AG20443 (cell line): ENCODE results near the gene HBEGF.

Experiments
- DNase-seq: peaks from one replicate; pipeline ENCODE4 v3.0.0; 2012; ENCODE audit warnings: low spot score, mixed read lengths

Gene HBEGF

DNA sequence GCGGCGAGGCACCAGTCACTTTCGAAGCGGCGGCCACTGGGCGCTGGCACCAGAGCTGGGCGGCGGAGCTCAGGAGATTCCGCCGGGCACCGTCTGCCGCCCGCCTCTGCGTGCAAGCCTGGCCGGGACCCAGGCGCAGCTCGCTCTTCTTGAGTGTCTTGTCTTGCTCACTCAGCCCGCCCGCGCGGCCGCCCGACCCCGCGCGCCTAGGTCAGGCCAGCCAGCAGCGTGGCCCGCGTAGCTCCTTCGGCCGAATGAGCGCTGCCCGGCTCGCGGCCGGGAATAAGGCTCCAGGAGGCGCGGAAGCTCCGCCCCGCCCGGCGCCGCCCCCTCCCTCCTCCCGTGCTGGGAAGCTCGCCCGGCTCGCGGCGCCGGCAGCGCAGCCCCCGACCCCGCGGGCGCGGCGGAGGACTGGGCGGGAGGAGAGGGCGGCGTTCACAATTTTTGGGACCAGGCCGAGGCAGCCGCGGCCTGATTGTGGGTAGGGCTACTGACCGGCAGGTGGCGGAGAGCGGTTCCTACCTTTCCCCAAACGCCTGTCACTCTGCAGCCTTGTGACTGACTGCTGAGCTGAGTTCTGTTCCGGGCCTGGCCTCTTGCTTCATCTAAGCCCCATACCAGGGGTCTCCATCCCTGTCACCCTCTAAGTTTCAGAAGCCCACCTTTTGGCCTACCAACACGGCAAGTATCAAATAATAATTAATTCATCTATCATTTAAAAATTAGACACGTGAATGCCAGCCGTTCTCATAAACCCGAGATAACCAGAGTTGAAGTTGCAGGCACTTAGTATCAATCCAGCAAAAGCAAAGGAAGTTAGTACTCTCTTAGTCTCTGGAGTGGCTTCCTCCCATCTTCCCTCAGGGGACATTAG is at the start of gene HBEGF:
Gene HBEGF, minus strand, starts transcription at position 256 of the 874 bp plus-strand sequence. CDS start 275 bp downstream, outside the sequence.
- peak; percentile 96 for DNase-seq

DNA sequence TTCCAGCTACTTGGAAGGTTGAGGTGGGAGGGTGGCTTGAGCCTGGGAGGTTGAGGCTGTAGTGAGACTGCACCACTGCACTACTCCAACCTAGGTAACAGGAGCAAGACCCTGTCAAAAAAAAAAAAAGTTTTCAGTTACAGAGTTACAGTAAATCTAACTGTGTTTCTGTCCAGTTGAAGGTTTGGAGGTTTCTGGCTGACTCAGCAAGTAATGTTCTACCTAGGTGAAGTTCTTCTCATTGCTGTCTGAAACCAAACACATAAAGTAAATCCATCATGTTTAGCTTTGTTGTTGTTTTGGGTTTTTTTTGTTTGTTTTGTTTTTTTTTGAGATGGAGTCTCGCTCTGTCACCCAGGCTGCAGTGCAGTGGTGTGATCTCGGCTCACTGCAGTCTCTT is 47.3 kb upstream of the HBEGF start:
- no peak for DNase-seq

DNA sequence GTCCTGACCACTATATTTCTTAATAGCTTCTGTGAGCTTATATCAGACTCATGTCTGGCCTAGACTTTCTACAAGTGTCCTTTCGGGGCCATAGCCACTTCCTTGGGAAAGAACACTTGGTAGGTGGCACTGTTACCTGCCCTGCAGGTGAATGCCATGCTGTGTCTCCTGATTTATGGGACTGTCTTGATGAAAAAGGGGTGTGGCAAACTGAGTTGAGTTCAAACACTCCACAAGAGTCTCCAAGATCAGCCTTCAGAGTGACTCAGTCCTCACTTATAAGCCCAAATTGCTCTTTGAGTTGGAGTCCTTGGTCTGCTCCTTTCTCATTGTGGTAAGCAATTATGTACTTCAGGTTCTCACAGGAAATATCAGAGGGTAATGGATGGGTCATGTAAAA is 45.3 kb upstream of the HBEGF start:
- DNase-seq: no peak

DNA sequence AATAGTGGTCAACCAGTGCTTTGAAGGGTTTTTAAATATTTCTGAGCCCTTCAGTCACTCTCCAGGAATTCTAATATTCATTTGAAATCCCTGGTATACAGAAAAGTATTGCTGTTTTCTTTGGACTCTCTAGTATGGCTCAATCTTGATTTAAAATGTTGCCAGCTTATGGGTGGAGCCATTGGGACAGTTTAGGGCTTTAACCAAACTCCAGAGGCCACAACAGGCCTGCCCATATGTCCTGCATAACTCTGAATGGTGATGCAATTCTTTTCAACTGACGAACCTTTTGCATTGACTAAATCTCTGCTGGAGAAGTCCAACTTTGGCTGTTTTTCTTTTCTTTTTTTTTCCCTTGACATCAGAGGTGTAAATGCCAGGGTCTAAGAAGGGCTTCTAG is 44.9 kb upstream of the HBEGF start:
- peak; percentile 73 for DNase-seq

- no peak for DNase-seq
Observed at GRCh38 chr5:140388052-140388451, 41.6 kb upstream of the HBEGF start.

- no peak for DNase-seq
Observed at GRCh38 chr5:140383300-140383699, 36.9 kb upstream of the HBEGF start.

DNA sequence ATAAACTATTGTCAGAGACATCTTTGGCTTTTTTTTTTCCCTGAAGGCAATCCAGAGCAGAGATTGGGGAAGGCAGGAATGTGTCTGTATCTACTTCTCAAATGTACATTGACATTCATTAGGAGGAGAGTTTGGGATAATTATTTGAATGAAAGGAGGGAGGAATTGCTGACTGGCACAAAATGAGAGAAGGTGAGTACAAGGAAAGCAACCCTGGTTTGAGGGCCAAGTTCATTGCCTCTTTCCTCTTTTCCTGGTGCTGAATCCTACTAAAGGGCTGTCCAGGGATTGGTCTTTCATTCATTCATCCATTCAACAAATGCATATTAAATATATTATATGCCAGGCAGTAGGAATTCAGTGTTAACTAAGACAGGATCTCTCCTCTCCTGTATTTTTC is 36.5 kb upstream of the HBEGF start:
- DNase-seq: no peak

GRCh38 chr5:140381972-140382371 is 35.6 kb upstream of the HBEGF start:
- DNase-seq: no peak

DNA sequence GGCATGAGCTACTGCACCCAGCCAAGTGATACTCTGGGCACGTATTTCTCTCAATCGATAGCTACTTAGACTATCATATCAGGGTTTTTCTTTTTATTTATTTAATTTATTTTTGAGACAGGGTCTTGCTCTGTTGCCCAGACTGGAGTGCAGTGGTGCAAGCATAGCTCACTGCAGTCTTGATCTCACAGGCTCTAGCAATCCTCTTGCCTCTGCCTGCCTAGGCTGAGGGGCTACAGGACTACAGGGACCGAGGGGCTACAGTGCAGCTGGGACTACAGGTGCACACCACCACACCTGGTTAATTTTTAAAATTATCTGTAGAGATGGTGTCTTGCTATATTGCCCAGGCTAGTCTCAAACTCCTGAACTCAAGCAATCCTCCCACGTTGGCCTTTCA is 34.9 kb upstream of the HBEGF start:
- no peak for DNase-seq

GRCh38 chr5:140372971-140373487 is 26.6 kb upstream of the HBEGF start:
- peak; percentile 88 for DNase-seq

DNA sequence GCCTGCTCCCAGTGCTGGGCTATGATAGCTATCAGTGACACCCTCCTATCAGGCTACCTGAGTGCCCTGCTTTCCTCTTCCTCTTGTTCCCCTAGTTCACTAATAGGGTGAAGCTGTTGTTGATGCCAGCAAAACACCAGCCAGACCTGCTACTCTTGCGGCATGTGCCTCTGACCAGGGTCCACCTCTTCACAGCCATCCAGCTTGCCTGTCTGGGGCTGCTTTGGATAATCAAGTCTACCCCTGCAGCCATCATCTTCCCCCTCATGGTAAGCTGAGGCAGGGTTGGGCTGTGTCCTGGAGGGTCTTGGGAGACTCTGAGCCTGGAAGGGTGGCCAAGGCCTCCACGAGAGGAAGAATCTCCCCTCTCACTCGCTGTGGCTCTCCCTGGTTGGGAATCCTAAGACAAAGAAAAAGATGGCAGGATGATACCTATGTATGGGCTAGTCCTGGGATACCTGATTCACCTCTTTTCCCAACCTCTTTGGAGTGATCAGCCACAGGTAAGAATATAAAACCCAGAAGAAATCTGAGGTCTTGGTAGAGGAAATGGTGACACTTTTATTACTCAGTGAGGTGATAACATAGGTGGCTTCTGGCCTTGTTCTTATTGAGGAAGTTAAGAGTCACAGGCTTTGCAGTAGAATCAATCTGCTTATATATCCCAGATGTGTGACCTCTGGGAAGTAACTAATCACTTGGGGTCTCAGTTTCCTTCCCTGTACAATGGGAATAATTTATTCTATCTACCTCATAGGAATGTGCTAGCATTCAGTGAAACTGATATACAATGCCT is 25.2 kb upstream of the HBEGF start:
- no peak for DNase-seq

DNA sequence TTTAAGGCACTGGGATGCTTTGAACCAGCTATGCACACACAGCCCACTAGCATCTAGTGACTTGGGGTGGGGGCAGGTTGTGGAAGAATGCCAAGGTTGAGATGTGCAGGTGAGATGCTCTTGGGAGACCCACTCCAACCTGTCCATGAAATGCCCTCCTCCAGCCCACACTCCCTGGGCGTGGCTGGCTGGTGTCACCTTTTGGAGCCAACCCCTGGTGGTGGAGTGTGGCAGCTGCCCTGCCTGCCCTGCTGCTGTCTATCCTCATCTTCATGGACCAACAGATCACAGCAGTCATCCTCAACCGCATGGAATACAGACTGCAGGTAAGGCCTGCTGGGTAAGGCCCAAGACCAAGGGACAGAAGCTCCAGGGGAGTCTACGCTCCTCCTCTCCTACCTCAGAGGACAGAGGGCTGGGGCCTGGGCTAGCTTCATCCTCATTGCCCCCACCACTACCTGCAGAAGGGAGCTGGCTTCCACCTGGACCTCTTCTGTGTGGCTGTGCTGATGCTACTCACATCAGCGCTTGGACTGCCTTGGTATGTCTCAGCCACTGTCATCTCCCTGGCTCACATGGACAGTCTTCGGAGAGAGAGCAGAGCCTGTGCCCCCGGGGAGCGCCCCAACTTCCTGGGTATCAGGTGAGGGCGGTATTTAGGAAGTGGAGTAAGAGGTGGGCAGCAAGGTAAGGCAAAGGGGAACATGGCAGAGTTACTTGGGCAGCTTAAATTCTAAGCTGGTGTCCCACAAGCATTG is 21.0 kb upstream of the HBEGF start:
- no peak for DNase-seq

GRCh38 chr5:140366589-140367255 is 20.3 kb upstream of the HBEGF start:
- no peak for DNase-seq

- DNase-seq: no peak
Observed at GRCh38 chr5:140365941-140366340, 19.5 kb upstream of the HBEGF start.

DNA sequence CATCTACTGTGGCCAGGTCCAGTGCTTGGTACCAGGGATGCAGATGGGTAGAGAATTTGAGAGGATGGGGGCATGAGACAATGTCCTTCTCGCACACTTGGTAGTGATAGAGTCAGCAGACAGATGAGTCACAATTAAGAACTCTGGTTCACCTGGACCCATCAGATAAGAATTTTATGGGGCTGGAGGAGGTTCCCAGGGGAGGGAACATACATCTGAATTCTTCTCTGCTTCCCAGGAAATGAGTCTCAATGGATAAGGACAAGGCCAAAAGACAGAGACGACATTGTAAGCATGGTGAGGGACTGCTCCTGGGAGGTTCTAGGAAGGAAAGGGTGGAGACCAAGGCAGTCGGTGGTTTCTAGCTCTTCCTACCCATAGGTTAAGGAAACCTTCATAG is 18.9 kb upstream of the HBEGF start:
- no peak for DNase-seq

DNA sequence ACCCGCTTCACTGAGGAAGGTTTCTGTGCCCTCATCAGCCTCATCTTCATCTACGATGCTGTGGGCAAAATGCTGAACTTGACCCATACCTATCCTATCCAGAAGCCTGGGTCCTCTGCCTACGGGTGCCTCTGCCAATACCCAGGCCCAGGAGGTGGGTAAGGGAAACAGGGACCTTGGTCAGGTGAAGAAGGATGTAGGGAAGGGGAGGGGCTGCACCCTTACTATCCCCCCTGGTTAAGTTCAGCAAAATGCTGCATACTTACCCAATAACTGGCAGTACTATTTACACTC is 18.0 kb upstream of the HBEGF start:
- no peak for DNase-seq

GRCh38 chr5:140363631-140364471 is 17.4 kb upstream of the HBEGF start:
- no peak for DNase-seq

- DNase-seq: peak; percentile 90
Observed at GRCh38 chr5:140362875-140363630, 16.6 kb upstream of the HBEGF start.

- DNase-seq: no peak
Observed at GRCh38 chr5:140362311-140362710, 15.9 kb upstream of the HBEGF start.

- no peak for DNase-seq
Observed at GRCh38 chr5:140361901-140362300, 15.5 kb upstream of the HBEGF start.
